ENCODE measurements around the gene TTN. TPM values are rescaled to one million over a fixed set of nuclear protein-coding genes. Genes with fewer than 3 reads are reported as not detected.

Gene TTN
- total and polyA plus RNA-seq, 4 donors, result 0.01 to 3.0 (median 0.80) TPM

GRCh38 chr2:178796079-178796677 is 11.0 kb downstream of the TTN start:
- no peak overlapping the region for H3K4me3 ChIP-seq (ENCODE audit: low read depth in 1 of 3, low read length in 3 of 3)
- no peaks in the 10 kb centered on the region for H3K36me3 ChIP-seq (ENCODE audit: control insufficient read depth in 4 of 4, insufficient read depth in 3 of 4, low read depth in 1 of 4, low read length in 3 of 4)
- no peak overlapping the region for H3K27ac ChIP-seq (ENCODE audit: low read depth in 1 of 2, low read length in 2 of 2)
- H3K9ac ChIP-seq (ENCODE audit: low read depth in 1 of 2, low read length in 2 of 2), result no peak overlapping the region
- peaks cover 0 to 6% (median 0%) of the 10 kb centered on the region in 4 donors for H3K9me3 ChIP-seq (ENCODE audit: control insufficient read depth in 4 of 4, low read length in 3 of 4)
- TF ChIP-seq NR2F2 (IDR thresholded peaks at IDR 0.05), result no peak
- TF ChIP-seq RAD21 (IDR thresholded peaks at IDR 0.05), result peak; percentile 82 to 84
- no peak for TF ChIP-seq JUND (IDR thresholded peaks at IDR 0.05)
- TF ChIP-seq EGR1 (IDR thresholded peaks at IDR 0.05; ENCODE audit: low read depth in 2 of 2), result no peak
- TF ChIP-seq CTCF (IDR thresholded peaks at IDR 0.05; ENCODE audit: low read depth, low read length, missing input control), result peak; percentile 47
- TF ChIP-seq GABPA (IDR thresholded peaks at IDR 0.05 in 1 of 2, conservative IDR thresholded peaks at IDR 0.05 in 1 of 2), result no peak
- TF ChIP-seq FOXA2 (IDR thresholded peaks at IDR 0.05), result no peak
- no peak for DNase-seq (ENCODE audit: low spot score)
- no peaks in the 10 kb centered on the region for H3K4me1 ChIP-seq (ENCODE audit: control insufficient read depth in 4 of 4, insufficient read depth in 4 of 4, low read length in 3 of 4)
- peaks cover 0 to 7% (median 0%) of the 10 kb centered on the region in 4 donors for H3K27me3 ChIP-seq (ENCODE audit: control insufficient read depth in 4 of 4, insufficient read depth in 4 of 4, low read length in 3 of 4)
- 93% methylated on average over 2 of the region's 2 CpGs for WGBS

- Histone ChIP-seq H3K36me3 (ENCODE audit: control insufficient read depth in 4 of 4, insufficient read depth in 3 of 4, low read depth in 1 of 4, low read length in 3 of 4) (no peaks in the 10 kb centered on the region), H3K27me3 (ENCODE audit: control insufficient read depth in 4 of 4, insufficient read depth in 4 of 4, low read length in 3 of 4) (no peaks in the 10 kb centered on the region), H3K9ac (ENCODE audit: low read depth in 1 of 2, low read length in 2 of 2) (no peak overlapping the region), H3K27ac (ENCODE audit: low read depth in 1 of 2, low read length in 2 of 2) (no peak overlapping the region), H3K4me3 (ENCODE audit: low read depth in 1 of 3, low read length in 3 of 3) (no peak overlapping the region), H3K9me3 (ENCODE audit: control insufficient read depth in 4 of 4, low read length in 3 of 4) (no peaks in the 10 kb centered on the region), H3K4me1 (ENCODE audit: control insufficient read depth in 4 of 4, insufficient read depth in 4 of 4, low read length in 3 of 4) (no peaks in the 10 kb centered on the region)
- 79% methylated on average over 5 of the region's 5 CpGs for WGBS
- TF ChIP-seq REST (IDR thresholded peaks at IDR 0.05) (no peak), CTCF (IDR thresholded peaks at IDR 0.05; ENCODE audit: low read depth, low read length, missing input control) (no peak), EGR1 (IDR thresholded peaks at IDR 0.05; ENCODE audit: low read depth in 2 of 2) (no peak), YY1 (IDR thresholded peaks at IDR 0.05) (no peak), SP1 (IDR thresholded peaks at IDR 0.05) (no peak), RAD21 (IDR thresholded peaks at IDR 0.05) (no peak), FOXA1 (IDR thresholded peaks at IDR 0.05) (no peak), HNF4A (conservative IDR thresholded peaks at IDR 0.05) (no peak), HNF4G (IDR thresholded peaks at IDR 0.05) (no peak), JUND (IDR thresholded peaks at IDR 0.05) (no peak), NR2F2 (IDR thresholded peaks at IDR 0.05) (no peak), GABPA (IDR thresholded peaks at IDR 0.05 in 1 of 2, conservative IDR thresholded peaks at IDR 0.05 in 1 of 2) (no peak), FOXA2 (IDR thresholded peaks at IDR 0.05) (no peak)
- DNase-seq (ENCODE audit: low spot score), result no peak
Observed at GRCh38 chr2:178787934-178788333, 19.3 kb downstream of the TTN start.

Measured in liver (tissue), 9 donors.